GM23338 (cell line): ENCODE results near the gene FBXO9. TPM values are rescaled to one million over a fixed set of nuclear protein-coding genes. Genes with fewer than 3 reads are reported as not detected.

ENCODE experiments used
- ATAC-seq: fragments of 200-7000 bp; cut with Tn5 transposase; 3 replicates; pipeline ENCODE4 v1.9.1; 2020
- DNase-seq: peaks from one replicate; pipeline ENCODE4 v3.0.0-alpha.2; 2015; ENCODE audit warnings: low spot score
- H2AFZ ChIP-seq: fragments of 200-600 bp; sonication (generic); 2 replicates; pipeline ENCODE4 v1.8.0; 2016; ENCODE audit warnings: antibody characterized with exemption, mild to moderate bottlenecking, moderate library complexity
- H3F3A ChIP-seq: fragments of 200-600 bp; sonication (generic); replicated peaks from 2 replicates; pipeline ENCODE4 v1.8.0; 2017; ENCODE audit warnings: antibody characterized with exemption, mixed run types, low read depth
- H3K27ac ChIP-seq: fragments of 200-600 bp; sonication (generic); 2 replicates; pipeline ENCODE4 v1.6.1; 2016; ENCODE audit warnings: low read depth
- H3K27me3 ChIP-seq: fragments of 200-600 bp; sonication (generic); 2 replicates; pipeline ENCODE4 v1.8.0; 2016; ENCODE audit warnings: mild to moderate bottlenecking, mixed run types, moderate library complexity; ENCODE audit not compliant: insufficient read depth
- H3K36me3 ChIP-seq: fragments of 200-600 bp; sonication (generic); 2 replicates; pipeline ENCODE4 v1.8.0; 2016; ENCODE audit warnings: mild to moderate bottlenecking; ENCODE audit not compliant: insufficient read depth
- H3K4me1 ChIP-seq: fragments of 200-600 bp; sonication (generic); 2 replicates; pipeline ENCODE4 v1.8.0; 2016; ENCODE audit warnings: mild to moderate bottlenecking, moderate library complexity; ENCODE audit not compliant: insufficient read depth
- H3K4me2 ChIP-seq: fragments of 200-600 bp; sonication (generic); 2 replicates; pipeline ENCODE4 v1.7.1; 2017; ENCODE audit warnings: mixed run types
- H3K4me3 ChIP-seq: fragments of 200-600 bp; sonication (generic); 2 replicates; pipeline ENCODE4 v1.6.1; 2016; ENCODE audit warnings: mixed run types
- H3K79me2 ChIP-seq: fragments of 200-600 bp; sonication (generic); replicated peaks from 2 replicates; pipeline ENCODE4 v1.8.0; 2017; ENCODE audit warnings: mild to moderate bottlenecking; ENCODE audit not compliant: insufficient read depth
- H3K9me2 ChIP-seq: fragments of 200-600 bp; sonication (generic); 2 replicates; pipeline ENCODE4 v1.8.0; 2017; ENCODE audit not compliant: insufficient read depth
- H4K20me1 ChIP-seq: fragments of 200-600 bp; sonication (generic); replicated peaks from 2 replicates; pipeline ENCODE4 v1.8.0; 2017; ENCODE audit warnings: mild to moderate bottlenecking; ENCODE audit not compliant: insufficient read depth
- H3K27ac Mint-ChIP-seq: 2 replicates; pipeline ENCODE4 v1.8.0; 2020; ENCODE audit warnings: inconsistent platforms, mild to moderate bottlenecking, moderate library complexity, mixed read lengths
- H3K27me3 Mint-ChIP-seq: 3 replicates; pipeline ENCODE4 v1.8.0; 2022; ENCODE audit warnings: low read depth, mild to moderate bottlenecking, moderate library complexity, mixed read lengths, inconsistent platforms; ENCODE audit not compliant: insufficient read depth, poor library complexity
- H3K36me3 Mint-ChIP-seq: 3 replicates; pipeline ENCODE4 v1.8.0; 2021; ENCODE audit warnings: low read depth, mild to moderate bottlenecking, inconsistent platforms, moderate library complexity, mixed read lengths
- H3K4me1 Mint-ChIP-seq: 3 replicates; pipeline ENCODE4 v1.8.0; 2020; ENCODE audit warnings: mild to moderate bottlenecking, inconsistent platforms, mixed read lengths
- H3K4me3 Mint-ChIP-seq: 3 replicates; pipeline ENCODE4 v1.8.0; 2021; ENCODE audit warnings: moderate library complexity, mild to moderate bottlenecking, inconsistent platforms, mixed read lengths
- H3K9me3 Mint-ChIP-seq: 3 replicates; pipeline ENCODE4 v1.8.0; 2020; ENCODE audit warnings: moderate library complexity, mild to moderate bottlenecking, inconsistent platforms, mixed read lengths
- CREB1 ChIP-seq: fragments of 250-450 bp; sonication (Bioruptor Pico); IDR thresholded peaks from 2 replicates; pipeline ENCODE4 v1.5.0; 2020; ENCODE audit warnings: low read depth, mild to moderate bottlenecking, moderate library complexity
- CTCF ChIP-seq, 2 experiments: fragments of 200-600 bp in 1 of 2; sonication (generic) in 1 of 2; conservative IDR thresholded peaks; 2 replicates each; pipeline versions ENCODE4 v1.5.1 to v1.6.1; 2016 to 2017; ENCODE audit warnings: antibody characterized with exemption in 2 of 2, low read depth in 2 of 2, mild to moderate bottlenecking in 2 of 2, moderate library complexity in 1 of 2
- ETS1 ChIP-seq: IDR thresholded peaks from 2 replicates; pipeline ENCODE4 v1.6.1; 2016; ENCODE audit warnings: antibody characterized with exemption
- EZH2 ChIP-seq: fragments of 200-600 bp; sonication (generic); IDR thresholded peaks from one replicate; pipeline ENCODE4 v1.8.0; 2017; ENCODE audit warnings: antibody characterized with exemption, mild to moderate bottlenecking, low read depth; ENCODE audit not compliant: unreplicated experiment
- EZH2phosphoT487 ChIP-seq: fragments of 200-600 bp; sonication (generic); IDR thresholded peaks from one replicate; pipeline ENCODE4 v1.8.1; 2018; ENCODE audit warnings: antibody characterized with exemption; ENCODE audit not compliant: unreplicated experiment
- JUNB ChIP-seq: IDR thresholded peaks from one replicate; pipeline ENCODE4 v1.6.1; 2016; ENCODE audit warnings: antibody characterized with exemption; ENCODE audit not compliant: unreplicated experiment
- POLR2AphosphoS5 ChIP-seq: IDR thresholded peaks from 2 replicates; pipeline ENCODE4 v1.6.1; 2016; ENCODE audit warnings: antibody characterized with exemption, low read depth
- REST ChIP-seq: IDR thresholded peaks from one replicate; pipeline ENCODE4 v1.6.1; 2018; ENCODE audit warnings: antibody characterized with exemption; ENCODE audit not compliant: unreplicated experiment
- STAT1 ChIP-seq: IDR thresholded peaks from one replicate; pipeline ENCODE4 v1.6.1; 2016; ENCODE audit warnings: antibody characterized with exemption; ENCODE audit not compliant: unreplicated experiment
- ZNF331 ChIP-seq: fragments of 250-450 bp; sonication (Bioruptor Pico); IDR thresholded peaks from 2 replicates; pipeline ENCODE4 v1.5.0; 2020; ENCODE audit warnings: low read depth, mild to moderate bottlenecking, moderate library complexity
- ZNF462 ChIP-seq: fragments of 250-450 bp; sonication (Bioruptor Pico); IDR thresholded peaks from 2 replicates; pipeline ENCODE4 v1.5.0; 2020; ENCODE audit warnings: mild to moderate bottlenecking, moderate library complexity
- polyA plus RNA-seq: library from polyadenylated mRNA; unstranded; fragments of >200 nt; fragmentation: Nextera tagmentation; extraction: Ambion mirVana; gene quantifications from 2 replicates; pipeline ENCODE4 v1.2.1, GENCODE V29; 2016
- total RNA-seq: library from RNA; depleted of rRNA; stranded (reverse); fragments of >200 nt; shearing (Covaris generic); gene quantifications from 2 replicates; pipeline ENCODE4 v1.2.3, GENCODE V29; 2014

Gene FBXO9
- total and polyA plus RNA-seq, 2 experiments from 2014 or later: 29.8 to 32.8 TPM

GRCh38 chr6:53090576-53090975, 25.4 kb downstream of the FBXO9 start:
- Mint-ChIP-seq H3K9me3 (no peaks in the 10 kb centered on the region), H3K4me3 (no peak overlapping the region), H3K36me3 (peaks cover 41% of the 10 kb centered on the region), H3K27ac (no peak overlapping the region), H3K4me1 (no peaks in the 10 kb centered on the region), H3K27me3 (no peaks in the 10 kb centered on the region)
- ATAC-seq: no peak
- Histone ChIP-seq H3K79me2 (no peaks in the 10 kb centered on the region), H3K9me2 (no peaks in the 10 kb centered on the region), H3K27me3 (no peaks in the 10 kb centered on the region), H3K4me2 (no peak overlapping the region), H3F3A (no peaks in the 10 kb centered on the region), H3K4me3 (no peak overlapping the region), H2AFZ (no peak overlapping the region), H3K4me1 (no peaks in the 10 kb centered on the region), H3K36me3 (peaks cover 24% of the 10 kb centered on the region; the same call in 1 of the 2 replicates), H4K20me1 (0 out of 2 replicates have a peak, but pooled peaks cover 4% of the 10 kb centered on the region), H3K27ac (no peak overlapping the region)
- no peak for DNase-seq
- TF ChIP-seq EZH2 (no peak), CTCF (conservative IDR thresholded peaks at IDR 0.05; ENCODE audit: low read depth in 2 of 2) (no peak), JUNB (no peak), ZNF462 (CRISPR knock-in tag) (no peak), POLR2AphosphoS5 (no peak), ETS1 (no peak), EZH2phosphoT487 (no peak), REST (no peak), CREB1 (no peak), ZNF331 (CRISPR knock-in tag) (no peak), STAT1 (no peak)
